ENCODE data around the gene RNASEH2B.

Gene RNASEH2B

DNA sequence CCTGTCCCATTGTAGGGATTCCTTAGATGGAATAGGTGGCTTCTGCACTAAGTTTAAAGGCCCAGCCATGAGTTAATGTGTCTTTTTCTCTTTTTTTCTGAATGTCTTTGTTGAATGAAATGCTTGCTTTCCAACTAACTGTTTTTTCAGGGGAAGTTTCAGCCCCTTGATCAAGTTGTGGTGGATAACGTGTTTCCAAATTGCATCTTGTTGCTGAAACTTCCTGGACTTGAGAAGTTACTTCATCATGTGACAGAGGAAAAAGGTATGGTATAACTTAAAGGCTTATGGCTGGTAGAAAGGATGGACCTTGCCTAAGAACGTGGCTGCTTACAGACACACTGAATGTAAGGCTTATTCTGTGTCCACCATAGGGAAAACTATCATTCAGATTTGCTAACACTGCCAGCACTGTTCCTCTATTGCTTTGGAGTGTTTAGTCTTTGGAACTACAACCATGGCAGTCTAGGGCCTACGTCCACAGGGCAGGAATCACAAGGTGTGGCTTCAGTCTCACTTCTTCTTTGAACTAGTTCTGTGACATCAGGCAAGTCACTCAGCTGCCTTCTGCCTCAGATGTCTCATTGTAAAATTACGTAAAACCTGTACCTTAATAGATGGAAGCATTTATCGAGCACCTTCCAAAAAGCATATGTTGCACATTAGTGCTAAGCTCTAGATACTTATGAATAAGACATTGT, 25.3 kb downstream of the RNASEH2B start:
- in situ Hi-C loops (cut with MboI; ENCODE audit: low sequenced_read_pairs), result no loop called here

DNA sequence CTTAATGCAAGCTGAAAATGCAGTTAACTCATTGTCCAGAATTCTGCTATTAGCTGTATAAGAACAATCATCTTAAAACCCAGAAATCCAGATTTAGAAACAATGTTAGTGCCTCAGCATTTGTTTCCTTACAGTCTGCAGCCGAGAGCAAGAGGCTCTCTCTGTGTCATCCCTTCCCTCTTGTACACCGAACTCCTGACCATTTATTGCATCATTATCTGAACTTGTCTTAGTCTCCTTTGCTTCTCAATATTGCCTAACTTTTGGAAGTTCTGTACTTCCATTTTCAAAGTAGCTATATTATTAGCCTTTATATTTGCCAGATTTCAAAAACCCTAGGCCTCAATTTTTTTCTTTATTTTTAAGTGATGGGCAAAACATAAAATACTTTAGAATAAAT, 27.1 kb downstream of the RNASEH2B start:
- in situ Hi-C loops (cut with MboI; ENCODE audit: low sequenced_read_pairs), result no loop called here

DNA sequence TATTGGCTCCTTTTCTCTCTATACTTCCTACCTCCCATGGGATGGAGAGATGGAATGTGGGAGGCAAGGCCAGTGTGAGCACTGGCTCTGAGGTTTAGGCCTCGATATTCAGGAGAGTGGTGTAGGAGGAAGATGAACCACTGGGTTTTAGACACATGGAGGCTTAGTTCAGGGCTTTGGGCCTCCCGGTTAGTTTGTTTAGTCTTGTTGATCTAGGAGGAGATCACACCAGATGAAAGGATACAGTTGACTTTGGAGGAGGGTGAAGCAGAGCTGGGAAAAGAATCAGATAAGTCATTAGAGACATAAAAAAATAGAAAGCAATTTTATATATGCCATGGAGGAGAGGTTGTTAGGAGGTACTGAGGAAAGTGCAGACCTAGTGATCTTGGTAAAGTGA, 30.9 kb downstream of the RNASEH2B start:
- in situ Hi-C loops (cut with MboI; ENCODE audit: low sequenced_read_pairs), result no loop called here

DNA sequence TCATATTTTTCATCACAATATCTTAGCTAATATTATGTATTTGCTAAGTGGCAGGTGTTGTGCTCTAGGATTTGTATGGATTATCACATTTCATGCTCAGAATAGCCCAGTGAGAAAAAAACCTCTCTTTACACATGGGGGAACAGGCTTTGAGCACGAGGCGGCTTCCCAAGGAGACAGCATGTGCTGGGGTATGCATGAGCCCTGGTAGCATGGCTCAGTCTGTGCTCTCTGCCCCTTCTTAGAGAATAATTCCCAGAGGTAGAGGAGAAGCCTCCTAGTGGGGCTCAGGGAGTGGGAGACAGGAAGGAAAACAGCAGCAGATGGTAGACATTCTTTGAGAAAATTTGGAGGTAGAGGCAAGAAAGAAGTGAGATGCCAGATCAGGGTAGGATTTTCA, 31.6 kb downstream of the RNASEH2B start:
- in situ Hi-C loops (cut with MboI; ENCODE audit: low sequenced_read_pairs), result no loop called here

DNA sequence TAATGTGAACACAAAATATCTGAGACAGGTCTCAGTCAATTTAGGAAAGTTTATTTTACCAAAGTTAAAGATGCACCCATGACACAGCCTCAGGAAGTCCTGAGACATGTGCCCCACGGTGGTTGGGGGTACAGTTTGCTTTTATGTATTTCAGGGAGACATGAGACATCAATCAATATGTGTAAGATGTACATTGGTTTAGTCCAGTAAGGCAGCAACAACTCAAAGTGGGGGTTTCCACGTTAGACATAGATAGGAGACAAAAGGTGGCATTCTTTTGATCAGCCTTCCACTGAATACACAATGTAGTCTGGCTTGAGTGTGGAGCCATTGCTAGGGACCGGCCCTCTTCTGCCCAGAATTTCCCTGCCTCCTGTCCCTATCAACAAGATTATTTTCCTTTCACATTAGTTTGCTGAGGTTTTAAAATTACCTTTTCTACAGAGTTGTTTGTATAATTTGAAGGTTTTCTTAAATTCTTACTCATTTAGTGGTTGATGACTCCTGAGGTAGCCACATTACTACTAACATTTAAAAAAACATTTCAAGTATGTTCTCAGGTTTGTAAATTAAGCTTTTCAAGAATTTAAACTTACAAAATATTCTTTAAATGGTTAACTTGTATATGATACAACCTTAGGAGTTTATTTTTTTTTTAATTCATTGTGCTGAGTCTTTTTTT, 33.2 kb downstream of the RNASEH2B start:
- in situ Hi-C loops (cut with MboI; ENCODE audit: low sequenced_read_pairs), result no loop called here

DNA sequence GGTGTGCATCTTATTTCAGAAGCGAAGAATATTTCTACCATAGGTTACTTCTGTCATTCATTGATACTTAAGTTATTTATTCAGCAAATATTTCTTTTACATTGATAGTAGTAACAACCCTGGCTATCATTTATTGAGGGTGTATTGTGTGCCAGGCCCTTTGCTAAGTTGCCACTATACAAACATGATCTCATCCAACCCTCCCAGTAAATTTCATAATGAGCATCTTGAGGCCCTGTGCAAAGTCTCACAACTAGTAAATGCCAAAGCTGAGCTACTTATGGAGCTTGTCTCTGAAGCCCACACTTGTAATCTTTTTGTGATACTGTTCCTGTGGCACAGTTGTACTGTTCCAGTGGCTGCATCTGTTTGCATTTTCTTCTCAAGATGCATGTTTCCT, 36.1 kb downstream of the RNASEH2B start:
- in situ Hi-C loops (cut with MboI; ENCODE audit: low sequenced_read_pairs), result no loop called here

DNA sequence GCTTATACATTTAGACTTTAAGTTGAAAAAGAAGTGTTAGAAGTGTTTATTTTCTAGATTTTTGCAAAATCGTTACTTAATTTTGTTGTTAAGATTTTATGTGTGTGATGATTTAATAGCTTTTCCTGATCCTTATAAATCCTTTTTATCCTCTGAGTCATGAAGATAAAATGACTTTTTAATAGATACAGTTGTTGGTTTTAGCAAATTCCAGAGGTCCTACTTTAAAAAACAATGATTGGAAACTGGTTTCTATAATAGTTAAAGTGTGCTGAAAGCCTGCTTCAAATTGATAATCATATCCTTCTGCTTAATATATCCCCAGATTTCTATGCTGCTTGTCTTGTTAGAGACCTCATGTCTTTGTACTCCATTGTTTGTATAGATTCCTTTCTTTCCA, 39.0 kb downstream of the RNASEH2B start:
- in situ Hi-C loops (cut with MboI; ENCODE audit: low sequenced_read_pairs), result no loop called here

DNA sequence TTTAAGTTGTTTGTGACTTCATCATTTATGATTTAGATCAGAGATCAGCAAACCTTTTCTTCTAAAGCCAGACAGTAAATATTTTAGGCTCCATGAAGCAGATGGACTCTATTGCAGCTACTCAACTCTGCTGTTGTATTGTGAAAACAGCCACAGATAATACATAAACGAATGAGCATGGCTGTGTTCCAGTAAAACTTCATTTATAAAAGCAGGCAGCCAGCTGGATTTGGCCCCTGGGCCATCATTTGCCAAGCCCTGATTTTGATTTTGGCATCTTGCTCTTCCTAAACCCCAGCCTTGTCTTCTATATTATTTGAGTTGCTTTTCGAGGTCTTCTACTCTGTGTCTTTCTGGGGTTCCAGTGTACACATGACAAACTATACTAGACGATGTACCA, 41.3 kb downstream of the RNASEH2B start:
- in situ Hi-C loops (cut with MboI; ENCODE audit: low sequenced_read_pairs), result no loop called here

DNA sequence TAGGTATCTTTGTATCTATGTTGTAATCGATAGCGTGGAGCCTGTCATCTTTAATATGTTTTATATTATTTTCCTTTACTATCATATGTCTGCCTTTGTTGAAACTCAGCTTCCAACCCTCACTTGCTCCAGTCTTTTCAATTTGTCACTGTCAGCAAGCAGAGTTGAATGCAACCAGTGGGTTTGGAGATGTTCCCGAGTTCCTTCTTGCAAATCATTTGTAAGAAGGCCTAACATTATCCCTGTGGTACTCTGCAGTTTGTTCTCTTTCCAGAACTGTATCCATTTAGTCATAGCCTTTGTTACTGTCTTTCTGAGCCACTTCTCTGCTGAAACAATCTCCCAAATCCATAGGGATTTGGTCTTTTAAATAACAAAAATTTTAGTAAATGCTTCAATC, 41.8 kb downstream of the RNASEH2B start:
- in situ Hi-C loops (cut with MboI; ENCODE audit: low sequenced_read_pairs), result no loop called here

DNA sequence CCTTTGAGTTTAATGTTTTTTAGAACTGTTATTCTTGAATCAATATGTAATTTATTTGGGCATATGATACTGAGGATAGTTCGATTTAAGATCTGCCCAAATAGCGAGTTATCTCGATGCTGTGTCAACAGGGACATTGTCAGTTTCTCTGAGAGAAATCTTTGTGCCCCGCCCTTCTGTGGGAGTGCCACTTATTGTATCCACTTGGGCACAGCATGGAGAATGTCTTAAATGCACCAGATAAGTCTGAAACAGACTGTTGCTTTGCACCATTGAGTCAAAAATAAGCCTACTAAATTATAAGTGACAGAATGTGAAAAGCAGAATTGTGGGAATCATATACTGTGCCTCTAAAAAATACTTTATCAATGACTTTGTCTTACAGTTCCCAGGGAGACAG, 45.6 kb downstream of the RNASEH2B start:
- in situ Hi-C loops (cut with MboI; ENCODE audit: low sequenced_read_pairs), result no loop called here

DNA sequence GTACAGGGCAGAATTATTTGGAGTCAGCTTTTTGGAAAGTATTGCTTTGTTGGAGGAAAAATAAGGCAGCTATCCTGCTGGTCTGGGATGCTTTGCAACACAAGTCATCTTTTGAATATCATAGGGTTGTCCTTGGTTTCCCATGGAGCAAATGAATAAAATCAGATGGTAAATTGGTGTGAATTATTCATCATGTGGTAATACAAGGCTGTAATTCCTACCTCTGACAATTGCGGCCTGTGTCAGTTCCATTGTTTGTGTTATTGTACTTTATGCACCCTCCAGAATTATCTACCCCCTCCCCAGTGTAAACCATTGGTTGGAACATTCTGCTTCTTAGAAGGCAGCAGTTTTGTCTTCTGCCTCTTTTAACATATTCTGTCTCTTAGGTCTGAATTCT, 46.2 kb downstream of the RNASEH2B start:
- in situ Hi-C loops (cut with MboI; ENCODE audit: low sequenced_read_pairs), result no loop called here

DNA sequence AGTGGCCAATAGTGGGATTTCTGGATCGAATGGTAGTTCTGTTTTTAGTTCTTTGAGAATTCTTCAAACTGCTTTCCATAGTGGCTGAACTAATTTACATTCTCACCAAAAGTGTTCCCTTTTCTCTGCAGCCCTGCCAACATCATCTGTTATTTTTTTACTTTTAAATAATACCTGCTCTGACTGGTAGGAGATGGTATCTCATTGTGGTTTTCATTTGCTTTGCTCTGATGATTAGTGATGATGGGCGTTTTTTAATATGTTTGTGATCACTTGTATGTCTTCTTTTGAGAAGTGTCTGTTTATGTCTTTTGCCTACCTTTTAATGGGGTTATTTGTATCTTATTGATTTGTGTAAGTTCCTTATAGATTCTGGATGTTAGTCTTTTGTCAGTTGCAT, 48.0 kb downstream of the RNASEH2B start:
- in situ Hi-C loops (cut with MboI; ENCODE audit: low sequenced_read_pairs), result no loop called here

DNA sequence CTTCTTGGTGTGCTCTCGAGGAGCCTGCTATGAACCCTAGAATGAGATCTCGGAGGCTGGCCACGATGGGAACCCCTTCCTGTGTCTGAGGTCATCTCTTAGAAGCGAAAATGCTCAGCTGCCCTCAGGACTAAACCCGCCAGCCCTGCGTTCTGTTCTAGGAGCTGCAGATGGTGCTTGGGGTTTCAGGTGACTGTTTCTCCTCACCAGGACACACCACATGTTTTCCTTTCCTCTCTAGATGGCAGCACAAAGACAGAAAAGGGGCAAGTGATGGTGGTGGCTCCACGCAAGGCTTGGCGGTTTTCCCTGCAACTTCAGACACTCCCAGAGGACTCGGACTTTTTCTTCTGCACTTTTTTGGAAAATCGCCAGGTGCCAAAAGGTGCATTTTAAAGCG, 60.1 kb downstream of the RNASEH2B start:
- in situ Hi-C loops (cut with MboI; ENCODE audit: low sequenced_read_pairs), result no loop called here

DNA sequence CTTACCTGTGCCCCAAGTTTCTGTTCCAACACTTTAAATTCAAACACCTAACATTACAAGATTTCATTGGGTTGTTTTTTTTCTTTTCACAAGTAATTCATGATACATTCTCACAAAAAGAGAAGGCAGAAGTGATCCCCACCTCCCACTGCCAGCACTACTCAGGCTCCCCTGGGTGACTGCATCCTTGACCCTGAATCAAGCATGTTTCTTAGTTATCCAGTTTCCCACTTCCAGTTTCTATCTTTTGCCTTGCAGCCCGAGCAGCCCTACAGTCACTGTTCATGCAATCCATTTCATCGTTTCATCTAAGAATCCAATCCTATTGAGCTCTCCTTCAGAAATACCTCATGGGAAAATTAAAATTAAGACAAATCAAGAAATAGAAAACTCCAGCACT, 61.4 kb downstream of the RNASEH2B start:
- in situ Hi-C loops (cut with MboI; ENCODE audit: low sequenced_read_pairs), result no loop called here

DNA sequence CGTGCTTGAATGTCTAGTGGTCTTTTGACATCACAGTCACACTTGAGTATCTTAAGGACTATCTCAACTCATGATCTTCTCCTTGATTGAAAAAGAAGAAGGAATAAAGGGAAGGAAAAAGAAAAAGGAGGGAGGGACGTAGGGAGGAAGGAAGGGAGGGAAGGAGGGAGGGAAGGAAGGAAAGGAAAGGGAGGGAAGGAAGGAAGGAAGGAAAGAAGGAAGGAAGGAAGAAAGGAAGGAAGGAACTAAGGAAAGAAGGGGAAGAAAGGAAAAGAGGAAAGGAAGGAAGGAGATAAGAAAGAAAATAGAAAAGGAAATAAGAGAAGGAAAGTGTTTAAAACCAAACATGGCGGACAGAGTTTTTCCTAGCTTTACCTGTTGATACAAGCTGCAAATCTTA, 64.7 kb downstream of the RNASEH2B start:
- in situ Hi-C loops (cut with MboI; ENCODE audit: low sequenced_read_pairs), result no loop called here

DNA sequence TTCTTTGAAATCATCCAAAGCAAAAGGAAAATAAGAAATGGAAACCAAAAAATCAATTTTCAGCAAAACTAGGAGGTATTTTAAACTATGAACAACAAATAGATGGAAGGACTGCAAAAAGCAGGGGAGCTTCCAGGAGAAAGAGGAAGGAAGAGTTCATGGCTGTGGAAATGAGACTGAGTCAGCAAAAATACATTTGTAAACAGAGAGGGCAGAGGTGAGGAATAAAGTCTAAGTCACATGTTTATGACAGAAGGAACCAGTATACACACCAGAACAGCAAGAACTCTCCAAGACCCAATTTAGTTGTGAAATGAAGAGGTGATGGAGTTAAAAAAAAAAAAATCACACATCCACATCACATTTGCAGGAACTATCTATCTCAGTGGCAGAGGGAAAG, 69.6 kb downstream of the RNASEH2B start:
- in situ Hi-C loops (cut with MboI; ENCODE audit: low sequenced_read_pairs), result no loop called here

DNA sequence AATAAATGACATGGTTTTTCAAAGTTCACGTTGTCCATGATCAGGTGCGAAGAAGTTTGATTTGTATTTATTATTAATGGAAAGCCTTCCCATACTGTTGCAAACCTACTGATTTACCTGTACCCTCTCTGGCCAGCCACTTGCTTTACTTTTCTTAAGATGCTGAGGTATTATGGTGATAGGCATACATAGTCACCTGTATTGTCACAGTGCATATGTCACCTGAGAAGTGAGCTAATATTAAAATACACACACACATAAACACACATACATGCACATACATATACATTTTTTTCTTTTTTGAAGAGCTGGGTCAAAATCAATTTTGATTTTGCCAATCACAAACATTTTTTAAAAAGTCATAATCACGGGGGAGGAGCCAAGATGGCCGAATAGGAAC, 72.1 kb downstream of the RNASEH2B start:
- in situ Hi-C loops (cut with MboI; ENCODE audit: low sequenced_read_pairs), result no loop called here

DNA sequence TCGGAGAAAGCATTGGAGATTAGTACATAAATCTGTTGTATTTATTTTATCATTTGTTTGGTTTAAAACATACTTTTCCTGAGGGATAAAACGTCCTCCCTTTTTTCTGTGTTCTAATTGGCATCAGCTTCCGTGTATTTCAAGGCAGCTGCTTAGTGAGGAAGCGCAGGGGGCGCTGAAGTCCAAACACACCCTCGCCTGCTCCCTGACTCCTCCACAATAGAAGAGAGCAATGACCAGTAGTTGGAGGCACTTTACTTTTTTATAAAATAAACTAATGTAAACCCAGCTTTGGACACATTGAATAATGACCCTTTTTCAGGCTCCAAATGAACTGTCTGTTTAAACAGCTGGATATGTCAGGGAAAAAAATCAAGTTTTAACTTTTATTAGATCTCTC, 79.9 kb downstream of the RNASEH2B start:
- in situ Hi-C loops (cut with MboI; ENCODE audit: low sequenced_read_pairs), result no loop called here

DNA sequence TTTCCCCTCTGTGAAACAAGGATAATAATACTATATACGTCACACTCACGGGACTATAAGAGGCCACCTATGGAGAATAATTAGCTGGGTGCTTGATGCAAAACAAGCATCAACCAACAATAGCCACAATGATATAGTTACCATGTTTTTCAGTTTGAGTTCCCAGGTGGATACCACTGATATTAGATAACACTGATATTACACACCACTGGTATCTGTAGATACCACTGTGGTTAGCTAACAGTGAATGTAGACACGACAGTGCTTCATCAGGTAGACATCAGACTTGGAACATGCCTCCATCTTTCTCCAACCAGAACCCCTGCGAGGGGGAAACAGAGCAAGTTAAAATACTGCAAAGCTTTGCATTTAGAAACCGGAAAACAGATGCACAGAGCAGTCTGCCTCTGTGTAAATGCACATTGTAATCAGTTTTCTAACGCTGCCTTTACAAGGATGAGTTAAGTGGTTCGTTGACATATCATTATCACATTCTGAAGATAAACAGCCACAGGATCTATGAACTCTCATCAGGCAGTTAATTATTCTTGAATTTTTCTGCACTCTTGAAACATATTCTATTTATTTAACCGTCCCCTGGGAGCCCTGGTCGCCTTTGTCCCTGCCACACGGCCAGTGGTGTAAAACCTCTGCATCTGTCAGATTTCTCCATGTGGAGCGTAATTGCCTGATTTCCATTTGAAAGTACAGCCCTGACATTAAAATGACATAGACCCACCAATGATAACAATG, 80.7 kb downstream of the RNASEH2B start:
- in situ Hi-C loops (cut with MboI; ENCODE audit: low sequenced_read_pairs), result no loop called here

DNA sequence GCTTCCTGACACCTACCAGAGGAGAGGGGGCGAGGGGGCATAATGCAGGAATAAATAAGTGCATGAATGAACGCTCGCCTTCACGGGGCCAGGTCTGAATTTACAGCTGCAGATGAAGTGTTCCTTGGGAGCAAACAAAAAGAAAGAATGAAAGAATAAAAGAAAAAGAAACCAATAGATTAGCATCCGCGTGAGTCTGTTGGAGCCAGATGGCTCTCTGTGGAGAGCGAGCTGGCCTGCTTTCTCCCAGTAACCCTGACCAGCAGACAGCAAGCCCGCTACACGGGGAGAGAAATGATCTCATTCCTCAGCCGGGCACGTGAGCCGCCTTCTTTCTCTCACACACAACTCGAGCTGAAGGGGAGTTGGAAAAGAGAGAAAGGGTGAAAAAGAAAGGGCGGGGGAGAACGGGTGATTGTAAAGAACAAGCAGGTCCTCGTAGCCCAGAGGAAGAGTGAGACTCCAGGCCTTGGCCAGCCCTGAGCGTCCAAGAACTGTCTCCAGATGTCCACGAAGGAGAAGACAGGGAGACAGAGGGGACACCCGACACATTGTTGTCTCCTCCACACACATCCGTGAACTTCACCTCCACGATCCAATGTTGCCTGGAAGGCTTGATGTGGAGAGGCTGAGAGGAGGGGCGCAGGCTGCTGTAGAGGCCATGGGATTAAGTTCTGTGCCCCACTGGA, 81.4 kb downstream of the RNASEH2B start:
- in situ Hi-C loops (cut with MboI; ENCODE audit: low sequenced_read_pairs), result no loop called here

Measured in HL-60/S4 treated with phorbol 12-myristate 13-acetate at 8.2 ng/mL for 4 days and 3 days (cell line).